IMR-90 (cell line): ENCODE measurements around the gene BBS7. TPM values are rescaled to one million over a fixed set of nuclear protein-coding genes. Genes with fewer than 3 reads are reported as not detected.

Source experiments
- ATAC-seq: fragments of 200-7000 bp; cut with Tn5 transposase; 2 replicates; pipeline ENCODE4 v1.9.1; 2020; ENCODE audit warnings: low read depth, mild to moderate bottlenecking, moderate library complexity
- BruUV-seq: library from RNA; stranded (reverse); fragments of 400-500 nt; replicated peaks from 2 replicates; lab custom pipeline; 2021; lab: Mats Ljungman, UMichigan
- CTCF ChIA-PET: fragments of 300-600 bp; formaldehyde crosslinking; extraction: SDS; loops from one replicate; lab custom pipeline; 2021; ENCODE audit warnings: antibody characterized with exemption; lab: Yijun Ruan, JAX
- POLR2A ChIA-PET: fragments of 300-600 bp; sonication (Branson Sonifier 250); formaldehyde crosslinking; loops from one replicate; lab custom pipeline; 2022; ENCODE audit warnings: antibody characterized with exemption; ENCODE audit not compliant: unreplicated experiment; lab: Charles Lee
- DNase-seq: peaks from one replicate; pipeline ENCODE4 v3.0.0; 2013
- H2AFZ ChIP-seq: replicated peaks from 2 replicates; pipeline ENCODE3; 2013; ENCODE audit warnings: low read length, mild to moderate bottlenecking; ENCODE audit not compliant: poor library complexity
- H2AK5ac ChIP-seq: 2 replicates; pipeline ENCODE4 v1.6.1; 2013; ENCODE audit warnings: low read depth, low read length, inconsistent platforms
- H2AK9ac ChIP-seq: replicated peaks from 2 replicates; pipeline ENCODE3; 2013; ENCODE audit warnings: mild to moderate bottlenecking, low read depth, low read length, moderate library complexity; ENCODE audit not compliant: poor library complexity
- H2BK120ac ChIP-seq: 2 replicates; pipeline ENCODE4 v1.6.1; 2013; ENCODE audit warnings: low read depth, low read length, inconsistent platforms
- H2BK15ac ChIP-seq: 3 replicates; pipeline ENCODE4 v1.6.1; 2013; ENCODE audit warnings: low read depth, low read length, inconsistent platforms
- H2BK20ac ChIP-seq: 2 replicates; pipeline ENCODE4 v1.6.1; 2013; ENCODE audit warnings: low read depth, mild to moderate bottlenecking, inconsistent platforms, low read length, moderate library complexity
- H2BK5ac ChIP-seq: 2 replicates; pipeline ENCODE4 v1.6.1; 2013; ENCODE audit warnings: mild to moderate bottlenecking, low read depth, low read length, inconsistent platforms; ENCODE audit not compliant: poor library complexity, severe bottlenecking
- H3K14ac ChIP-seq: replicated peaks from 2 replicates; pipeline ENCODE4 v1.6.1; 2013; ENCODE audit warnings: low read depth, low read length, inconsistent platforms
- H3K18ac ChIP-seq: 2 replicates; pipeline ENCODE4 v1.6.1; 2013; ENCODE audit warnings: low read depth, low read length, control low read depth
- H3K23ac ChIP-seq: 2 replicates; pipeline ENCODE4 v1.6.1; 2013; ENCODE audit warnings: low read depth, low read length, inconsistent platforms
- H3K27ac ChIP-seq: 2 replicates; pipeline ENCODE4 v1.5.1; 2013; ENCODE audit warnings: mild to moderate bottlenecking, control low read depth, low read length; ENCODE audit not compliant: insufficient read depth
- H3K27me3 ChIP-seq: 2 replicates; pipeline ENCODE4 v1.6.1; 2013; ENCODE audit warnings: low read length; ENCODE audit not compliant: control insufficient read depth, insufficient read depth
- H3K36me3 ChIP-seq: 2 replicates; pipeline ENCODE4 v1.6.1; 2013; ENCODE audit warnings: low read length, mixed read lengths; ENCODE audit not compliant: control insufficient read depth, insufficient read depth
- H3K4ac ChIP-seq: 2 replicates; pipeline ENCODE4 v1.6.1; 2013; ENCODE audit warnings: low read depth, low read length, inconsistent platforms
- H3K4me1 ChIP-seq: 2 replicates; pipeline ENCODE4 v1.6.1; 2013; ENCODE audit warnings: low read length, mixed read lengths; ENCODE audit not compliant: control insufficient read depth, insufficient read depth
- H3K4me2 ChIP-seq: 2 replicates; pipeline ENCODE4 v1.6.1; 2013; ENCODE audit warnings: low read depth, mild to moderate bottlenecking, control low read depth, low read length, moderate library complexity
- H3K4me3 ChIP-seq: 2 replicates; pipeline ENCODE4 v1.5.1; 2013; ENCODE audit warnings: low read depth, mild to moderate bottlenecking, control low read depth, low read length, moderate library complexity; ENCODE audit not compliant: insufficient read depth
- H3K56ac ChIP-seq: 2 replicates; pipeline ENCODE4 v1.6.1; 2013; ENCODE audit warnings: low read length, inconsistent platforms; ENCODE audit not compliant: insufficient read depth; ENCODE audit errors: extremely low read depth
- H3K79me1 ChIP-seq, 2 experiments: 2 replicates each; pipeline ENCODE4 v1.6.1; 2013; ENCODE audit warnings: low read length in 2 of 2, inconsistent platforms in 1 of 2, low read depth in 1 of 2
- H3K9ac ChIP-seq: 2 replicates; pipeline ENCODE4 v1.6.1; 2013; ENCODE audit warnings: low read depth, low read length, control low read depth
- H3K9me1 ChIP-seq: 2 replicates; pipeline ENCODE4 v1.6.1; 2013; ENCODE audit warnings: low read length, inconsistent platforms; ENCODE audit not compliant: insufficient read depth
- H3K9me3 ChIP-seq: 2 replicates; pipeline ENCODE4 v1.6.1; 2013; ENCODE audit warnings: low read length; ENCODE audit not compliant: control insufficient read depth, insufficient read depth
- H4K20me1 ChIP-seq: 2 replicates; pipeline ENCODE4 v1.6.1; 2013; ENCODE audit warnings: low read length, inconsistent platforms; ENCODE audit not compliant: insufficient read depth
- H4K5ac ChIP-seq: 2 replicates; pipeline ENCODE4 v1.6.1; 2013; ENCODE audit warnings: mild to moderate bottlenecking, low read depth, low read length, control low read depth
- H4K8ac ChIP-seq, 2 experiments: 2 replicates each; pipeline ENCODE4 v1.6.1; 2013; ENCODE audit warnings: low read depth in 2 of 2, low read length in 2 of 2, control low read depth in 1 of 2, inconsistent platforms in 1 of 2
- H4K91ac ChIP-seq: 2 replicates; pipeline ENCODE4 v1.6.1; 2013; ENCODE audit warnings: low read depth, low read length, inconsistent platforms; ENCODE audit not compliant: insufficient read depth
- NFE2L2 ChIP-seq: fragments of 150-350 bp; IDR thresholded peaks from 2 replicates; pipeline ENCODE4 v1.6.1; 2016; ENCODE audit warnings: low read depth, mild to moderate bottlenecking, low read length
- POLR2A ChIP-seq: IDR thresholded peaks from 2 replicates; pipeline ENCODE4 v1.6.1; 2012; ENCODE audit warnings: mild to moderate bottlenecking, low read depth, low read length
- RCOR1 ChIP-seq: IDR thresholded peaks from 2 replicates; pipeline ENCODE4 v1.6.1; 2012; ENCODE audit warnings: mild to moderate bottlenecking, low read length, improper control_type of control experiment; ENCODE audit not compliant: insufficient replicate concordance
- WGBS, 2 experiments: methylation state at CpG; one replicate each; pipeline versions ENCODE4 v1.1.5 to v1.1.7; 2013; ENCODE audit warnings: missing lambda C conversion rate in 2 of 2; ENCODE audit not compliant: insufficient read length in 1 of 2; ENCODE audit errors: extremely low coverage in 2 of 2; 5-methylcytosine and 5-hydroxymethylcytosine counted together
- dilution Hi-C: fragments of 300-500 bp; cut with HindIII; formaldehyde crosslinking; loops from one replicate; pipeline ENCODE4 v1.14.3; 2018; ENCODE audit warnings: low sequenced_read_pairs; ENCODE audit not compliant: unreplicated experiment
- in situ Hi-C: fragments of 300-500 bp; cut with MboI; formaldehyde crosslinking; loops from 3 replicates; pipeline ENCODE4 v1.14.3; 2019; ENCODE audit warnings: low sequenced_read_pairs, inconsistent platforms, mixed read lengths
- intact Hi-C: fragments of 100-400 bp; cut with micrococcal nuclease; formaldehyde crosslinking; loops from 2 replicates; pipeline ENCODE4 v1.10.0; 2022
- polyA plus RNA-seq, 3 experiments: library from polyadenylated mRNA; depleted of rRNA; stranded (reverse); fragments of >200 nt; gene quantifications; 2 replicates each; pipeline ENCODE4 v1.2.3, GENCODE V29; 2012; ENCODE audit warnings: low replicate concordance in 1 of 3
- total RNA-seq: library from RNA; depleted of rRNA; stranded (reverse); fragments of >200 nt; gene quantifications from 2 replicates; pipeline ENCODE4 v1.2.3, GENCODE V29; 2012
- TF ChIP-seq, protein P1 (sequence below): fragments of 150-350 bp; IDR thresholded peaks from 2 replicates; pipeline ENCODE4 v1.6.1; 2017; ENCODE audit warnings: mild to moderate bottlenecking, antibody characterized with exemption, low read length, low read depth

Gene BBS7
- total and polyA plus RNA-seq, 2 of the 4 experiments (the other 2 are of a cell fraction), result 23.0 to 32.3 TPM

DNA sequence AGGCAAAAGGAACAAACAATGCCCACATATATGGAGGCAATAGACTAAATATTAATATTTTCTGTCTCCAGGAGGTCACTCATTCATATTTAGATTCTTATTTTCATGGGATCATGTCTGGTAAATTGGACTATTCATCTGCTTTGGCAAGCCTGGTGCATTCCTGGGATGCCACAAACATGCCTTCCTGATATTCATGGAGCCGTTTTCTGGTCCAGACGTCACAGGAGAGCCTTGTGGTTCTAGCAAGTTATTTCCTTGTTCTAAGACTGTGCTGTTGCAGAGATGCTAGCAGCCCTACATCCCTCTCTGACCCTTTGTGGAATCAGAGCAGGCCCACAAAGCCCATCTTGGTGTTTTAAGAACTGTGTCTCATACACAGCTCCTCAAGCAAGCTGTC lies 85.3 kb downstream of the BBS7 start:
- H3K23ac ChIP-seq, result peak overlapping the region; percentile 98
- H3K4me1 ChIP-seq, result peaks cover 17% of the 10 kb centered on the region
- peak overlapping the region; percentile 85 for H4K5ac ChIP-seq
- POLR2A ChIA-PET, result no interaction called here
- H3K56ac ChIP-seq, result peak overlapping the region; percentile 94
- H3K79me1 ChIP-seq, result peaks cover 0 to 21% of the 10 kb centered on the region in 2 experiments; a peak in 2 of 4 replicates
- CTCF ChIA-PET, result no interaction called here
- H2BK15ac ChIP-seq, result peak overlapping the region; percentile 84; the same call in 2 of the 3 replicates
- peak overlapping the region; percentile 87 for H2AK9ac ChIP-seq
- no peaks in the 10 kb centered on the region for H3K36me3 ChIP-seq
- no peak overlapping the region; the same call in 1 of the 2 replicates for H3K4me2 ChIP-seq
- H2AFZ ChIP-seq, result peak overlapping the region; percentile 80
- dilution Hi-C loops (no loop called here), in situ Hi-C loops (no loop called here), intact Hi-C loops (no loop called here)
- peak overlapping the region; percentile 98 for H2BK5ac ChIP-seq
- peaks cover 3% of the 10 kb centered on the region; the same call in 1 of the 2 replicates for H3K9me3 ChIP-seq
- TF ChIP-seq RCOR1 (no peak), NFE2L2 (peak; percentile 30; the same call in 1 of the 2 replicates), POLR2A (peak; percentile 46; the same call in 1 of the 2 replicates)
- TF ChIP-seq, protein P1, sequence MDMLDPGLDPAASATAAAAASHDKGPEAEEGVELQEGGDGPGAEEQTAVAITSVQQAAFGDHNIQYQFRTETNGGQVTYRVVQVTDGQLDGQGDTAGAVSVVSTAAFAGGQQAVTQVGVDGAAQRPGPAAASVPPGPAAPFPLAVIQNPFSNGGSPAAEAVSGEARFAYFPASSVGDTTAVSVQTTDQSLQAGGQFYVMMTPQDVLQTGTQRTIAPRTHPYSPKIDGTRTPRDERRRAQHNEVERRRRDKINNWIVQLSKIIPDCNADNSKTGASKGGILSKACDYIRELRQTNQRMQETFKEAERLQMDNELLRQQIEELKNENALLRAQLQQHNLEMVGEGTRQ, result no peak
- peak overlapping the region; percentile 66 for H3K27ac ChIP-seq
- H4K20me1 ChIP-seq, result no peaks in the 10 kb centered on the region
- peak overlapping the region; percentile 92 to 97 for H4K8ac ChIP-seq
- H3K9ac ChIP-seq, result peak overlapping the region; percentile 59; the same call in 1 of the 2 replicates
- no peak overlapping the region for H3K4me3 ChIP-seq
- DNase-seq, result peak; percentile 97
- H3K27me3 ChIP-seq, result no peaks in the 10 kb centered on the region
- H2BK120ac ChIP-seq, result peak overlapping the region; percentile 100
- H2BK20ac ChIP-seq, result peak overlapping the region; percentile 94
- H3K18ac ChIP-seq, result peak overlapping the region; percentile 77
- H2AK5ac ChIP-seq, result peak overlapping the region; percentile 89
- H4K91ac ChIP-seq, result peak overlapping the region; percentile 100
- H3K4ac ChIP-seq, result peak overlapping the region; percentile 98
- ATAC-seq, result peak; percentile 91
- BruUV-seq, result no TSS peak
- peak overlapping the region; percentile 96 for H3K14ac ChIP-seq
- H3K9me1 ChIP-seq, result peaks cover 17% of the 10 kb centered on the region
- WGBS, 2 experiments, result 0% methylated on average over 2 of the region's 2 CpGs; no CpG with 5 or more reads in 1 of the 2 experiments
